VCaP (cell line): Measurements from ENCODE around the gene RBM42.
"Not testable (repeated sequence)": the region's sequence is repeated elsewhere in the genome, so short reads cannot be mapped to it uniquely, and the experiment has no call there.

ENCODE experiments used
- H3K27ac ChIP-seq: fragments of 450-650 bp; 2 replicates; pipeline ENCODE4 v1.5.1; 2017
- CTCF ChIP-seq: fragments of 450-650 bp; conservative IDR thresholded peaks from 2 replicates; pipeline ENCODE4 v1.5.1; 2017; ENCODE audit warnings: mild to moderate bottlenecking, moderate library complexity

RBM42 gene

GRCh38 chr19:35596366-35596999 lies 32.4 kb upstream of the RBM42 start:
- no peak for TF ChIP-seq CTCF

GRCh38 chr19:35601971-35602370 lies 26.9 kb upstream of the RBM42 start:
- TF ChIP-seq CTCF: no peak
- no peak overlapping the region for H3K27ac ChIP-seq

More at GRCh38 chr19:35596366-35596999, 32.4 kb upstream of the RBM42 start:
- no peak overlapping the region for H3K27ac ChIP-seq

GRCh38 chr19:35604436-35604835 lies 24.4 kb upstream of the RBM42 start:
- H3K27ac ChIP-seq: not testable (repeated sequence)

- not testable (repeated sequence) for H3K27ac ChIP-seq
Measured at GRCh38 chr19:35607170-35607569, 21.7 kb upstream of the RBM42 start.

- no peak for TF ChIP-seq CTCF
Measured at GRCh38 chr19:35607661-35608060, 21.2 kb upstream of the RBM42 start.

GRCh38 chr19:35608251-35608650 lies 20.6 kb upstream of the RBM42 start:
- no peak for TF ChIP-seq CTCF
- no peak overlapping the region for H3K27ac ChIP-seq

More at GRCh38 chr19:35607661-35608060, 21.2 kb upstream of the RBM42 start:
- H3K27ac ChIP-seq: no peak overlapping the region

- H3K27ac ChIP-seq: no peak overlapping the region
- no peak for TF ChIP-seq CTCF
Measured at GRCh38 chr19:35609851-35610353, 18.9 kb upstream of the RBM42 start.

GRCh38 chr19:35612224-35612558 lies 16.6 kb upstream of the RBM42 start:
- peak overlapping the region; percentile 73; the same call in 1 of the 2 replicates for H3K27ac ChIP-seq

More at GRCh38 chr19:35612224-35612558, 16.6 kb upstream of the RBM42 start:
- no peak for TF ChIP-seq CTCF
